ENCODE data around the gene SLC3A2. TPM values are rescaled to one million over a fixed set of nuclear protein-coding genes. Genes with fewer than 3 reads are reported as not detected.
"Not testable (repeated sequence)": the region's sequence is repeated elsewhere in the genome, so short reads cannot be mapped to it uniquely, and the experiment has no call there.

The SLC3A2 gene
- total RNA-seq, 1 donor from 2014 or later = 143 TPM

- no peak for DNase-seq (ENCODE audit: low spot score in 2 of 2)
- TF ChIP-seq, protein P1, sequence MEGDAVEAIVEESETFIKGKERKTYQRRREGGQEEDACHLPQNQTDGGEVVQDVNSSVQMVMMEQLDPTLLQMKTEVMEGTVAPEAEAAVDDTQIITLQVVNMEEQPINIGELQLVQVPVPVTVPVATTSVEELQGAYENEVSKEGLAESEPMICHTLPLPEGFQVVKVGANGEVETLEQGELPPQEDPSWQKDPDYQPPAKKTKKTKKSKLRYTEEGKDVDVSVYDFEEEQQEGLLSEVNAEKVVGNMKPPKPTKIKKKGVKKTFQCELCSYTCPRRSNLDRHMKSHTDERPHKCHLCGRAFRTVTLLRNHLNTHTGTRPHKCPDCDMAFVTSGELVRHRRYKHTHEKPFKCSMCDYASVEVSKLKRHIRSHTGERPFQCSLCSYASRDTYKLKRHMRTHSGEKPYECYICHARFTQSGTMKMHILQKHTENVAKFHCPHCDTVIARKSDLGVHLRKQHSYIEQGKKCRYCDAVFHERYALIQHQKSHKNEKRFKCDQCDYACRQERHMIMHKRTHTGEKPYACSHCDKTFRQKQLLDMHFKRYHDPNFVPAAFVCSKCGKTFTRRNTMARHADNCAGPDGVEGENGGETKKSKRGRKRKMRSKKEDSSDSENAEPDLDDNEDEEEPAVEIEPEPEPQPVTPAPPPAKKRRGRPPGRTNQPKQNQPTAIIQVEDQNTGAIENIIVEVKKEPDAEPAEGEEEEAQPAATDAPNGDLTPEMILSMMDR (IDR thresholded peaks at IDR 0.05) = no peak
- H3K4me3 ChIP-seq = peak overlapping the region; percentile 77 to 78
- H3K27me3 ChIP-seq = no peaks in the 10 kb centered on the region
- H3K36me3 ChIP-seq = peaks cover 20 to 33% of the 10 kb centered on the region in 2 donors
- peak overlapping the region; percentile 59 to 62 for H3K27ac ChIP-seq
- intact Hi-C loops (cut with DNase I) = loop anchor here (1.0 to 5.0 kb wide), 3 partner anchors 13 to 128 kb away; partner anchors contain the start of genes HNRNPUL2, STX5, TEX54 and TTC9C
- H3K9me3 ChIP-seq = no peaks in the 10 kb centered on the region
- peaks cover 10 to 15% of the 10 kb centered on the region in 2 donors for H3K4me1 ChIP-seq
Observed at GRCh38 chr11:62854825-62855570, 25.7 kb upstream of the SLC3A2 start.

- Histone ChIP-seq H3K4me1 (peaks cover 10 to 15% of the 10 kb centered on the region in 2 donors), H3K27ac (peak overlapping the region; percentile 59 to 69), H3K27me3 (no peaks in the 10 kb centered on the region), H3K9me3 (no peaks in the 10 kb centered on the region), H3K36me3 (peaks cover 20 to 33% of the 10 kb centered on the region in 2 donors), H3K4me3 (peak overlapping the region; percentile 77 to 78)
- TF ChIP-seq, protein P1 (IDR thresholded peaks at IDR 0.05) = no peak
- intact Hi-C loops (cut with DNase I) = loop anchor here (1.0 to 5.0 kb wide), 3 partner anchors 13 to 128 kb away; partner anchors contain the start of genes HNRNPUL2, STX5, TEX54 and TTC9C
- peak; percentile 87 to 97 for DNase-seq (ENCODE audit: low spot score in 2 of 2)
Observed at GRCh38 chr11:62855571-62856332, 24.9 kb upstream of the SLC3A2 start.

GRCh38 chr11:62856333-62856895 is 24.3 kb upstream of the SLC3A2 start:
- Histone ChIP-seq H3K36me3 (peaks cover 20 to 29% of the 10 kb centered on the region in 2 donors), H3K4me3 (peak overlapping the region; percentile 77 to 78), H3K27ac (peak overlapping the region; percentile 42 to 69), H3K27me3 (no peaks in the 10 kb centered on the region), H3K4me1 (peaks cover 10 to 15% of the 10 kb centered on the region in 2 donors), H3K9me3 (no peaks in the 10 kb centered on the region)
- DNase-seq (ENCODE audit: low spot score in 2 of 2) = no peak
- TF ChIP-seq, protein P1 (IDR thresholded peaks at IDR 0.05) = no peak
- intact Hi-C loops (cut with DNase I) = loop anchor here (5.0 kb wide), 1 partner anchor 129 kb away; the partner anchor contains the start of genes HNRNPUL2 and TTC9C

DNA sequence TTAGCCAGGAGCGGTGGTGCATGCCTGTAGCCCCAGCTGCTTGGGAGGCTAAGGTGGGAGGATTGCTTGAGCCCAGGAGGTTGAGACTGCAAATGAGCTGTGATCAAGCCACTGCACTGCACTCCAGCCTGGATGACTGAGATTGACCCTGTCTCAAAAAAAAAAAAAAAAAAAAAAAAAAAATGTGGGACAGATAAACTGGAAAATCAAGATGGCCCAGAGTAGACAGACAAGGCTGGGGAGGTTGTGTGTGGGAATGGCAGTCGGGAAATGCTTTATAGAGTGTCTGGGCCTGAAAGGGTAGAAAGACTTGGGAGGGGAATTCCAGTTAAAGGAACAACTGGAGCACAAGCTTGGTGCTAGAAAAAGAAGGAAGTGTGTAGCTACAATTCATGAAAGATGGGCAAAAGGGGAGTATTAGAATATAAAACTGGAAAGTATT is 23.1 kb upstream of the SLC3A2 start:
- H3K9me3 ChIP-seq = no peaks in the 10 kb centered on the region
- H3K27me3 ChIP-seq = no peaks in the 10 kb centered on the region
- H3K27ac ChIP-seq = no peak overlapping the region
- intact Hi-C loops (cut with DNase I) = loop anchor here (5.0 kb wide), 1 partner anchor 130 kb away; the partner anchor contains the start of genes HNRNPUL2 and TTC9C
- DNase-seq (ENCODE audit: low spot score in 2 of 2) = no peak
- H3K36me3 ChIP-seq = peaks cover 13 to 18% of the 10 kb centered on the region in 2 donors
- H3K4me3 ChIP-seq = no peak overlapping the region
- TF ChIP-seq, protein P1 (IDR thresholded peaks at IDR 0.05) = no peak
- H3K4me1 ChIP-seq = peaks cover 10 to 15% of the 10 kb centered on the region in 2 donors

- H3K36me3 ChIP-seq = peaks cover 6 to 12% of the 10 kb centered on the region in 2 donors
- H3K4me3 ChIP-seq = no peak overlapping the region
- peaks cover 10 to 15% of the 10 kb centered on the region in 2 donors for H3K4me1 ChIP-seq
- H3K9me3 ChIP-seq = no peaks in the 10 kb centered on the region
- DNase-seq (ENCODE audit: low spot score in 2 of 2) = no peak
- intact Hi-C loops (cut with DNase I) = loop anchor here (5.0 kb wide), 1 partner anchor 131 kb away; the partner anchor contains the start of genes HNRNPUL2 and TTC9C
- TF ChIP-seq, protein P1 (IDR thresholded peaks at IDR 0.05) = no peak
- no peak overlapping the region for H3K27ac ChIP-seq
- no peaks in the 10 kb centered on the region for H3K27me3 ChIP-seq
Observed at GRCh38 chr11:62858201-62858600, 22.5 kb upstream of the SLC3A2 start.

DNA sequence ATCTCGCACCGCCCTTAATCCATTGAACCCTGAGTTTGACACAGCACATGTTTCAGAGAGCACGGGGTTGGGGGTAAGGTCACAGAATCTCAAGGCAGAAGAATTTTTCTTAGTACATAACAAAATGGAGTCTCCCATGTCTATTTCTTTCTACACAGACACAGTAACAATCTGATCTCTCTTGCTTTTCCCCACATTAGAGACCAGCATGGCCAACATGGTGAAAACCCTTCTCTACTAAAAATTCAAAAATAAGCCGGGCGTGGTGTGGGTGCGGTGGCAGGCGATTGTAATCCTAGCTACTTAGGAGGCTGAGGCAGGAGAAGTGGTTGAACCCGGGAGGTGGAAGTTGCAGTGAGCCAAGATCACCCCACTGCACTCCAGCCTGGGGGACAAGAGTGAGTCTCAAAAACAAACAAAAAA is 21.4 kb upstream of the SLC3A2 start:
- not testable (repeated sequence) for H3K9me3 ChIP-seq; H3K4me3 ChIP-seq; H3K27ac ChIP-seq; H3K27me3 ChIP-seq; H3K4me1 ChIP-seq; H3K36me3 ChIP-seq; DNase-seq (ENCODE audit: low spot score in 2 of 2)
- intact Hi-C loops (cut with DNase I) = loop anchor here (5.0 kb wide), 1 partner anchor 132 kb away; the partner anchor contains the start of genes HNRNPUL2 and TTC9C
